Hepatocyte (in vitro differentiated cells): ENCODE results near the gene PAK5.

Source experiments
- CTCF ChIP-seq: fragments of 200-600 bp; sonication (generic); IDR thresholded peaks from 2 replicates; pipeline ENCODE4 v1.5.1; 2016; ENCODE audit warnings: antibody characterized with exemption, mild to moderate bottlenecking; ENCODE audit not compliant: poor library complexity
- EZH2 ChIP-seq: fragments of 200-600 bp; sonication (generic); IDR thresholded peaks from 2 replicates; pipeline ENCODE4 v1.6.1; 2016; ENCODE audit warnings: antibody characterized with exemption, mild to moderate bottlenecking, borderline replicate concordance
- EZH2phosphoT487 ChIP-seq: fragments of 200-600 bp; sonication (generic); IDR thresholded peaks from one replicate; pipeline ENCODE4 v1.6.1; 2018; ENCODE audit warnings: antibody characterized with exemption, mild to moderate bottlenecking, low read depth, moderate library complexity; ENCODE audit not compliant: unreplicated experiment, severe bottlenecking

GRCh38 chr20:9506280-9506821 is 332.5 kb downstream of the PAK5 start:
- TF ChIP-seq CTCF (no peak), EZH2 (no peak), EZH2phosphoT487 (no peak)
